T-cell (primary cell): ENCODE results near the gene TRAPPC12. TPM values are rescaled to one million over a fixed set of nuclear protein-coding genes. Genes with fewer than 3 reads are reported as not detected.
A peak's percentile ranks its signal among the peaks of the same experiment; 100 is the strongest.
"Not testable (repeated sequence)": the region's sequence is repeated elsewhere in the genome, so short reads cannot be mapped to it uniquely, and the experiment has no call there.

Experiments
- ATAC-seq, 4 experiments: fragments of 200-7000 bp in 3 of 4; fragments of 150-1000 bp in 1 of 4; cut with Tn5 transposase; replicated peaks in 1 of 4; 1 replicate in 3 of 4; 2 replicates in 1 of 4; pipeline ENCODE4 v1.10.0; 2021; ENCODE audit warnings: moderate library complexity in 3 of 4, mild to moderate bottlenecking in 2 of 4, moderate number of reproducible peaks in 1 of 4
- CTCF ChIA-PET, 2 donors: fragments of 300-600 bp; sonication (Branson Sonifier 250); formaldehyde crosslinking; loops; one replicate each; lab custom pipeline; 2022; ENCODE audit warnings: antibody characterized with exemption in 2 of 2; lab: Charles Lee
- POLR2A ChIA-PET, 2 donors: fragments of 300-600 bp; sonication (Branson Sonifier 250); formaldehyde crosslinking; loops; one replicate each; lab custom pipeline; 2022; ENCODE audit warnings: antibody characterized with exemption in 2 of 2; lab: Charles Lee
- DNase-seq, 35 experiments: peaks; one replicate each; pipeline versions ENCODE4 v3.0.0 to v3.0.0-alpha.2; 2013 to 2023
- H3K27ac ChIP-seq: one replicate; pipeline ENCODE4 v1.5.1; 2013; ENCODE audit warnings: low read length
- H3K27me3 ChIP-seq, 2 experiments: replicated peaks in 1 of 2; 1 replicate in 1 of 2; 2 replicates in 1 of 2; pipeline versions ENCODE4 v1.6.1 to v1.7.0; 2013; ENCODE audit warnings: low read length in 1 of 2, mixed read lengths in 1 of 2; ENCODE audit not compliant: control insufficient read depth in 2 of 2, insufficient read depth in 2 of 2; ENCODE audit errors: extremely low read depth in 1 of 2
- H3K36me3 ChIP-seq, 2 donors: 1 replicate in 1 of 2; 2 replicates in 1 of 2; pipeline versions ENCODE4 v1.6.1 to v1.7.0; 2013; ENCODE audit warnings: low read length in 1 of 2; ENCODE audit not compliant: control insufficient read depth in 2 of 2, insufficient read depth in 1 of 2; ENCODE audit errors: extremely low read depth in 1 of 2
- H3K4me1 ChIP-seq, 2 experiments: 1 replicate in 1 of 2; 2 replicates in 1 of 2; pipeline versions ENCODE4 v1.6.1 to v1.7.0; 2013; ENCODE audit warnings: low read length in 2 of 2, mixed read lengths in 1 of 2; ENCODE audit not compliant: insufficient read depth in 2 of 2, control insufficient read depth in 1 of 2; ENCODE audit errors: extremely low read depth in 1 of 2
- H3K4me3 ChIP-seq, 2 donors: 1 replicate in 1 of 2; 2 replicates in 1 of 2; pipeline versions ENCODE4 v1.5.1 to v1.7.0; 2013; ENCODE audit warnings: mild to moderate bottlenecking in 2 of 2, low read length in 1 of 2, moderate library complexity in 1 of 2; ENCODE audit not compliant: control insufficient read depth in 1 of 2; ENCODE audit errors: extremely low read depth in 1 of 2
- H3K9me3 ChIP-seq: 2 replicates; pipeline ENCODE4 v1.7.0; 2013
- H3K27ac Mint-ChIP-seq, 2 donors: one replicate each; pipeline ENCODE4 v1.8.0; 2020 to 2021; ENCODE audit warnings: mild to moderate bottlenecking in 2 of 2, mixed read lengths in 2 of 2
- H3K27me3 Mint-ChIP-seq, 2 donors: one replicate each; pipeline ENCODE4 v1.8.0; 2021 to 2022; ENCODE audit warnings: mixed read lengths in 2 of 2
- H3K36me3 Mint-ChIP-seq: one replicate; pipeline ENCODE4 v1.8.0; 2021; ENCODE audit warnings: mixed read lengths
- H3K4me1 Mint-ChIP-seq, 3 donors: one replicate each; pipeline ENCODE4 v1.8.0; 2020 to 2022; ENCODE audit warnings: mixed read lengths in 3 of 3, mild to moderate bottlenecking in 1 of 3
- H3K4me3 Mint-ChIP-seq, 3 donors: one replicate each; pipeline ENCODE4 v1.8.0; 2020 to 2022; ENCODE audit warnings: mild to moderate bottlenecking in 3 of 3, mixed read lengths in 3 of 3, moderate library complexity in 3 of 3
- H3K9me3 Mint-ChIP-seq, 3 donors: one replicate each; pipeline ENCODE4 v1.8.0; 2020 to 2022; ENCODE audit warnings: mixed read lengths in 3 of 3
- WGBS: methylation state at CpG from one replicate; pipeline ENCODE4 v1.1.5; 2013; ENCODE audit warnings: missing lambda C conversion rate; ENCODE audit not compliant: insufficient coverage; 5-methylcytosine and 5-hydroxymethylcytosine counted together
- total RNA-seq, 35 experiments: library from RNA in 6 of 35; stranded (reverse) in 6 of 35; fragments of 120-200 nt in 1 of 35; gene quantifications; one replicate each; pipeline versions ENCODE4 v1.2.1 to v1.2.4 and lab custom pipeline; 2013 to 2026

TRAPPC12 gene
- total RNA-seq, 5 donors from 2014 or later (not counting 1 experiment from before 2014, with no cell fraction given): 103 to 158 (median 152) TPM

- H3K27ac Mint-ChIP-seq: no peak overlapping the region
Measured at GRCh38 chr2:3365219-3365618, 14.3 kb upstream of the TRAPPC12 start.

GRCh38 chr2:3368261-3368722 is 11.2 kb upstream of the TRAPPC12 start:
- CTCF ChIA-PET: no interaction called here
- POLR2A ChIA-PET: no interaction called here

More at GRCh38 chr2:3365219-3365618, 14.3 kb upstream of the TRAPPC12 start:
- peaks cover 38 to 46% (median 42%) of the 10 kb centered on the region in 3 donors for H3K4me1 Mint-ChIP-seq
- ChIA-PET POLR2A (interaction anchor here in 1 of 2 donors (0.7 kb wide), 1 partner anchor 13 kb away, joined by 5 read pairs; the partner anchor contains the start of gene EIPR1), CTCF (no interaction called here)
- H3K27me3 Mint-ChIP-seq: no peaks in the 10 kb centered on the region
- Histone ChIP-seq H3K27me3 (no peaks in the 10 kb centered on the region), H3K36me3 (no peaks in the 10 kb centered on the region), H3K4me3 (no peak overlapping the region), H3K9me3 (no peaks in the 10 kb centered on the region), H3K27ac (no peak overlapping the region), H3K4me1 (no peaks in the 10 kb centered on the region)
- ATAC-seq (no peak), DNase-seq (no peak)
- H3K4me3 Mint-ChIP-seq: no peak overlapping the region
- WGBS: 100% methylated on average over 2 of the region's 5 CpGs
- peaks cover 0 to 5% (median 0%) of the 10 kb centered on the region in 3 donors for H3K9me3 Mint-ChIP-seq
- H3K36me3 Mint-ChIP-seq: peaks cover 26% of the 10 kb centered on the region

GRCh38 chr2:3369340-3370181 is 9.9 kb upstream of the TRAPPC12 start:
- H3K27ac Mint-ChIP-seq, H3K27ac ChIP-seq, H3K9me3 ChIP-seq, H3K9me3 Mint-ChIP-seq, H3K27me3 Mint-ChIP-seq, ATAC-seq, POLR2A ChIA-PET, H3K4me1 ChIP-seq, H3K36me3 ChIP-seq, H3K27me3 ChIP-seq, H3K4me3 ChIP-seq, DNase-seq, CTCF ChIA-PET, H3K4me3 Mint-ChIP-seq: not testable (repeated sequence)
- Mint-ChIP-seq H3K36me3 (peaks cover 17% of the 10 kb centered on the region), H3K4me1 (peaks cover 9 to 34% (median 24%) of the 10 kb centered on the region in 3 donors)
- WGBS: 100% methylated on average over 5 of the region's 34 CpGs

More at GRCh38 chr2:3368261-3368722, 11.2 kb upstream of the TRAPPC12 start:
- H3K4me3 ChIP-seq: no peak overlapping the region
- no peaks in the 10 kb centered on the region for H3K27me3 ChIP-seq
- Mint-ChIP-seq H3K4me3 (no peak overlapping the region), H3K4me1 (peaks cover 15 to 34% (median 23%) of the 10 kb centered on the region in 3 donors), H3K27ac (no peak overlapping the region), H3K27me3 (no peaks in the 10 kb centered on the region), H3K36me3 (peaks cover 17% of the 10 kb centered on the region), H3K9me3 (peaks cover 0 to 5% (median 0%) of the 10 kb centered on the region in 3 donors)
- no peaks in the 10 kb centered on the region for H3K4me1 ChIP-seq
- ATAC-seq: no peak
- 96% methylated on average over 3 of the region's 4 CpGs for WGBS
- no peaks in the 10 kb centered on the region for H3K9me3 ChIP-seq
- no peaks in the 10 kb centered on the region for H3K36me3 ChIP-seq
- H3K27ac ChIP-seq: no peak overlapping the region
- no peak for DNase-seq

GRCh38 chr2:3376821-3377220 is 2.7 kb upstream of the TRAPPC12 start:
- Mint-ChIP-seq H3K36me3 (peaks cover 7% of the 10 kb centered on the region), H3K4me1 (peaks cover 47 to 53% (median 50%) of the 10 kb centered on the region in 3 donors), H3K27ac (peak overlapping the region; percentile 95 to 98), H3K9me3 (no peaks in the 10 kb centered on the region), H3K4me3 (peak overlapping the region; percentile 88 to 98 (median 98)), H3K27me3 (no peaks in the 10 kb centered on the region)
- H3K4me1 ChIP-seq: peaks cover 17 to 41% of the 10 kb centered on the region in 2 experiments
- ChIA-PET CTCF (interaction anchor here in 1 of 2 donors (0.5 kb wide), 1 partner anchor 26 kb away, joined by 7 read pairs; no protein-coding TSS in a partner anchor), POLR2A (interaction anchor here in 1 of 2 donors (1.0 kb wide), 1 partner anchor 10 kb away, joined by 3 read pairs; no protein-coding TSS in a partner anchor)
- H3K27ac ChIP-seq: peak overlapping the region; percentile 97
- DNase-seq: no peak
- H3K9me3 ChIP-seq: no peaks in the 10 kb centered on the region
- WGBS: 90% methylated on average over 2 of the region's 6 CpGs
- ATAC-seq: no peak
- no peaks in the 10 kb centered on the region for H3K27me3 ChIP-seq
- H3K4me3 ChIP-seq: peak overlapping the region in 1 of 2 donors; percentile 97
- peaks cover 0 to 3% of the 10 kb centered on the region in 2 donors for H3K36me3 ChIP-seq

- peak in 12 of 35 experiments; percentile 5 to 67 (median 15) for DNase-seq
- Mint-ChIP-seq H3K36me3 (peaks cover 7% of the 10 kb centered on the region), H3K4me3 (peak overlapping the region; percentile 88 to 98 (median 98)), H3K9me3 (no peaks in the 10 kb centered on the region), H3K27ac (peak overlapping the region; percentile 95 to 98), H3K4me1 (peaks cover 49 to 54% (median 50%) of the 10 kb centered on the region in 3 donors), H3K27me3 (no peaks in the 10 kb centered on the region)
- Histone ChIP-seq H3K36me3 (peaks cover 0 to 4% of the 10 kb centered on the region in 2 donors), H3K27ac (peak overlapping the region; percentile 97), H3K27me3 (no peaks in the 10 kb centered on the region), H3K4me1 (peaks cover 17 to 41% of the 10 kb centered on the region in 2 experiments), H3K9me3 (no peaks in the 10 kb centered on the region), H3K4me3 (peak overlapping the region; percentile 92 to 97)
- ChIA-PET POLR2A (interaction anchor here in 1 of 2 donors (1.0 kb wide), 1 partner anchor 10 kb away, joined by 3 read pairs; no protein-coding TSS in a partner anchor), CTCF (interaction anchor here in 1 of 2 donors (0.7 kb wide), 1 partner anchor 139 kb away, joined by 7 read pairs; no protein-coding TSS in a partner anchor)
- ATAC-seq: peak; percentile 6 to 20 (median 10)
- 0% methylated on average over 4 of the region's 8 CpGs for WGBS
Measured at GRCh38 chr2:3377279-3377611, 2.2 kb upstream of the TRAPPC12 start.
